ENCODE data around the gene PTPN14.
"Not testable (repeated sequence)": the region's sequence is repeated elsewhere in the genome, so short reads cannot be mapped to it uniquely, and the experiment has no call there.

The PTPN14 gene

GRCh38 chr1:214506972-214507431 lies 44.4 kb downstream of the PTPN14 start:
- DNase-seq = no peak

GRCh38 chr1:214505134-214505533 lies 46.3 kb downstream of the PTPN14 start:
- no peak for DNase-seq

GRCh38 chr1:214504330-214504729 lies 47.1 kb downstream of the PTPN14 start:
- DNase-seq = no peak

- no peak for DNase-seq
These were observed 47.8 kb downstream of the PTPN14 start for GRCh38 chr1:214503553-214503952.

GRCh38 chr1:214500340-214501055 lies 50.9 kb downstream of the PTPN14 start:
- no peak for DNase-seq

- no peak for DNase-seq
These were observed 51.7 kb downstream of the PTPN14 start for GRCh38 chr1:214499732-214500131.

GRCh38 chr1:214498021-214498420 lies 53.4 kb downstream of the PTPN14 start:
- DNase-seq = no peak

- no peak for DNase-seq
These were observed 55.3 kb downstream of the PTPN14 start for GRCh38 chr1:214496126-214496525.

GRCh38 chr1:214494706-214495105 lies 56.7 kb downstream of the PTPN14 start:
- DNase-seq = no peak

- DNase-seq = not testable (repeated sequence)
These were observed 57.2 kb downstream of the PTPN14 start for GRCh38 chr1:214494179-214494578.

GRCh38 chr1:214493126-214493796 lies 58.1 kb downstream of the PTPN14 start:
- no peak for DNase-seq

GRCh38 chr1:214492401-214493075 lies 58.9 kb downstream of the PTPN14 start:
- no peak for DNase-seq

- DNase-seq = no peak
These were observed 59.8 kb downstream of the PTPN14 start for GRCh38 chr1:214491468-214492146.

GRCh38 chr1:214485151-214485550 lies 66.3 kb downstream of the PTPN14 start:
- no peak for DNase-seq

- DNase-seq = not testable (repeated sequence)
These were observed 68.2 kb downstream of the PTPN14 start for GRCh38 chr1:214483180-214483579.

GRCh38 chr1:214481983-214482634 lies 69.3 kb downstream of the PTPN14 start:
- not testable (repeated sequence) for DNase-seq

GRCh38 chr1:214476986-214477870 lies 74.2 kb downstream of the PTPN14 start:
- DNase-seq = no peak

GRCh38 chr1:214476229-214476985 lies 75.0 kb downstream of the PTPN14 start:
- no peak for DNase-seq

- no peak for DNase-seq
These were observed 75.7 kb downstream of the PTPN14 start for GRCh38 chr1:214475746-214476145.

GRCh38 chr1:214475331-214475730 lies 76.1 kb downstream of the PTPN14 start:
- no peak for DNase-seq

GRCh38 chr1:214474467-214474866 lies 76.9 kb downstream of the PTPN14 start:
- DNase-seq = no peak
